ENCODE measurements around the gene MCAM.
A peak's percentile ranks its signal among the peaks of the same experiment; 100 is the strongest.

Gene MCAM

GRCh38 chr11:119307974-119308373 lies 9.0 kb downstream of the MCAM start:
- Histone ChIP-seq H2AFZ (ENCODE audit: low read length) (no peak overlapping the region), H3K79me1 (ENCODE audit: low read depth, low read length) (no peaks in the 10 kb centered on the region), H3K9ac (ENCODE audit: low read depth, low read length, poor library complexity) (peak overlapping the region; percentile 56), H3K4me2 (ENCODE audit: insufficient read depth, low read length, poor library complexity, severe bottlenecking) (no peak overlapping the region), H4K91ac (ENCODE audit: low read depth, low read length, poor library complexity) (no peak overlapping the region), H3K4ac (ENCODE audit: low read length) (no peak overlapping the region), H3K27ac (replicated peaks; ENCODE audit: low read length) (no peak overlapping the region), H3K14ac (ENCODE audit: low read length) (no peak overlapping the region), H2BK5ac (ENCODE audit: low read length) (no peak overlapping the region), H2AK5ac (ENCODE audit: low read depth, low read length) (no peak overlapping the region), H3K4me1 (ENCODE audit: control insufficient read depth in 2 of 2, insufficient read depth in 1 of 2, low read depth in 1 of 2, low read length in 2 of 2) (peaks cover 2 to 8% of the 10 kb centered on the region in 2 donors), H3K27me3 (ENCODE audit: control insufficient read depth in 3 of 3, insufficient read depth in 3 of 3, low read depth in 1 of 3, low read length in 3 of 3) (no peaks in the 10 kb centered on the region), H3K36me3 (replicated peaks in 1 of 2; ENCODE audit: control insufficient read depth in 2 of 2, insufficient read depth in 2 of 2, low read length in 2 of 2) (peaks cover 41 to 60% of the 10 kb centered on the region in 2 donors), H2BK15ac (ENCODE audit: low read length) (no peak overlapping the region), H2BK120ac (ENCODE audit: low read depth, low read length) (no peak overlapping the region), H2BK12ac (ENCODE audit: low read length) (no peak overlapping the region), H4K8ac (ENCODE audit: low read depth, low read length) (no peak overlapping the region), H3K4me3 (ENCODE audit: low read length in 2 of 2) (no peak overlapping the region), H3K9me3 (replicated peaks in 1 of 2; ENCODE audit: control insufficient read depth in 2 of 2, insufficient read depth in 1 of 2, low read depth in 1 of 2, low read length in 2 of 2) (no peaks in the 10 kb centered on the region), H3K23ac (ENCODE audit: low read depth, low read length, poor library complexity) (no peak overlapping the region), H3K18ac (ENCODE audit: low read length) (no peak overlapping the region)
- no peak for DNase-seq (ENCODE audit: low spot score)
- no CpG with 5 or more reads among the region's 5 CpGs for WGBS, 2 donors (ENCODE audit: extremely low coverage in 2 of 2, insufficient read length in 2 of 2, insufficient replicate concordance in 1 of 2)

- DNase-seq (ENCODE audit: low spot score), result no peak
- Histone ChIP-seq H3K4me3 (ENCODE audit: low read length in 2 of 2) (no peak overlapping the region), H3K4me2 (ENCODE audit: insufficient read depth, low read length, poor library complexity, severe bottlenecking) (no peak overlapping the region), H3K18ac (ENCODE audit: low read length) (no peak overlapping the region), H2BK5ac (ENCODE audit: low read length) (no peak overlapping the region), H3K36me3 (replicated peaks in 1 of 2; ENCODE audit: control insufficient read depth in 2 of 2, insufficient read depth in 2 of 2, low read length in 2 of 2) (peaks cover 35 to 67% of the 10 kb centered on the region in 2 donors), H3K27ac (replicated peaks; ENCODE audit: low read length) (peak overlapping the region; percentile 4), H2AK5ac (ENCODE audit: low read depth, low read length) (no peak overlapping the region), H3K4ac (ENCODE audit: low read length) (no peak overlapping the region), H2AFZ (ENCODE audit: low read length) (no peak overlapping the region), H3K27me3 (ENCODE audit: control insufficient read depth in 3 of 3, insufficient read depth in 3 of 3, low read depth in 1 of 3, low read length in 3 of 3) (no peaks in the 10 kb centered on the region), H4K8ac (ENCODE audit: low read depth, low read length) (no peak overlapping the region), H2BK12ac (ENCODE audit: low read length) (no peak overlapping the region), H3K9me3 (replicated peaks in 1 of 2; ENCODE audit: control insufficient read depth in 2 of 2, insufficient read depth in 1 of 2, low read depth in 1 of 2, low read length in 2 of 2) (no peaks in the 10 kb centered on the region), H3K79me1 (ENCODE audit: low read depth, low read length) (no peaks in the 10 kb centered on the region), H2BK120ac (ENCODE audit: low read depth, low read length) (no peak overlapping the region), H4K91ac (ENCODE audit: low read depth, low read length, poor library complexity) (no peak overlapping the region), H3K9ac (ENCODE audit: low read depth, low read length, poor library complexity) (no peak overlapping the region), H2BK15ac (ENCODE audit: low read length) (no peak overlapping the region), H3K23ac (ENCODE audit: low read depth, low read length, poor library complexity) (no peak overlapping the region), H3K4me1 (ENCODE audit: control insufficient read depth in 2 of 2, insufficient read depth in 1 of 2, low read depth in 1 of 2, low read length in 2 of 2) (peaks cover 2 to 8% of the 10 kb centered on the region in 2 donors), H3K14ac (ENCODE audit: low read length) (no peak overlapping the region)
- WGBS, 2 donors (ENCODE audit: extremely low coverage in 2 of 2, insufficient read length in 2 of 2, insufficient replicate concordance in 1 of 2), result no CpG with 5 or more reads among the region's 1 CpG
Measured at GRCh38 chr11:119307219-119307618, 9.7 kb downstream of the MCAM start.

- Histone ChIP-seq H2BK15ac (ENCODE audit: low read length) (no peak overlapping the region), H3K9me3 (replicated peaks in 1 of 2; ENCODE audit: control insufficient read depth in 2 of 2, insufficient read depth in 1 of 2, low read depth in 1 of 2, low read length in 2 of 2) (no peaks in the 10 kb centered on the region), H2AK5ac (ENCODE audit: low read depth, low read length) (no peak overlapping the region), H3K27ac (replicated peaks; ENCODE audit: low read length) (peak overlapping the region; percentile 25), H3K4me3 (ENCODE audit: low read length in 2 of 2) (peak overlapping the region in 1 of 2 donors; percentile 56), H4K91ac (ENCODE audit: low read depth, low read length, poor library complexity) (no peak overlapping the region), H3K27me3 (ENCODE audit: control insufficient read depth in 3 of 3, insufficient read depth in 3 of 3, low read depth in 1 of 3, low read length in 3 of 3) (no peaks in the 10 kb centered on the region), H3K9ac (ENCODE audit: low read depth, low read length, poor library complexity) (no peak overlapping the region), H3K79me1 (ENCODE audit: low read depth, low read length) (no peaks in the 10 kb centered on the region), H2AFZ (ENCODE audit: low read length) (no peak overlapping the region), H3K4me2 (ENCODE audit: insufficient read depth, low read length, poor library complexity, severe bottlenecking) (no peak overlapping the region), H4K8ac (ENCODE audit: low read depth, low read length) (no peak overlapping the region), H2BK12ac (ENCODE audit: low read length) (no peak overlapping the region), H3K4me1 (ENCODE audit: control insufficient read depth in 2 of 2, insufficient read depth in 1 of 2, low read depth in 1 of 2, low read length in 2 of 2) (peaks cover 2 to 8% of the 10 kb centered on the region in 2 donors), H3K18ac (ENCODE audit: low read length) (no peak overlapping the region), H3K4ac (ENCODE audit: low read length) (no peak overlapping the region), H3K23ac (ENCODE audit: low read depth, low read length, poor library complexity) (no peak overlapping the region), H3K36me3 (replicated peaks in 1 of 2; ENCODE audit: control insufficient read depth in 2 of 2, insufficient read depth in 2 of 2, low read length in 2 of 2) (peaks cover 30 to 75% of the 10 kb centered on the region in 2 donors), H2BK5ac (ENCODE audit: low read length) (no peak overlapping the region), H2BK120ac (ENCODE audit: low read depth, low read length) (no peak overlapping the region), H3K14ac (ENCODE audit: low read length) (no peak overlapping the region)
- WGBS, 2 donors (ENCODE audit: extremely low coverage in 2 of 2, insufficient read length in 2 of 2, insufficient replicate concordance in 1 of 2), result no CpG with 5 or more reads among the region's 5 CpGs
- DNase-seq (ENCODE audit: low spot score), result no peak
Measured at GRCh38 chr11:119306373-119306890, 10.5 kb downstream of the MCAM start.

- H3K9me3 ChIP-seq (replicated peaks in 1 of 2; ENCODE audit: control insufficient read depth in 2 of 2, insufficient read depth in 1 of 2, low read depth in 1 of 2, low read length in 2 of 2), result no peaks in the 10 kb centered on the region
- no peak overlapping the region for H4K91ac ChIP-seq (ENCODE audit: low read depth, low read length, poor library complexity)
- H3K4me3 ChIP-seq (ENCODE audit: low read length in 2 of 2), result no peak overlapping the region
- peaks cover 23 to 82% of the 10 kb centered on the region in 2 donors for H3K36me3 ChIP-seq (replicated peaks in 1 of 2; ENCODE audit: control insufficient read depth in 2 of 2, insufficient read depth in 2 of 2, low read length in 2 of 2)
- peaks cover 2 to 8% of the 10 kb centered on the region in 2 donors for H3K4me1 ChIP-seq (ENCODE audit: control insufficient read depth in 2 of 2, insufficient read depth in 1 of 2, low read depth in 1 of 2, low read length in 2 of 2)
- no CpG with 5 or more reads among the region's 7 CpGs for WGBS, 2 donors (ENCODE audit: extremely low coverage in 2 of 2, insufficient read length in 2 of 2, insufficient replicate concordance in 1 of 2)
- no peak overlapping the region for H4K8ac ChIP-seq (ENCODE audit: low read depth, low read length)
- H3K27me3 ChIP-seq (ENCODE audit: control insufficient read depth in 3 of 3, insufficient read depth in 3 of 3, low read depth in 1 of 3, low read length in 3 of 3), result no peaks in the 10 kb centered on the region
- H3K14ac ChIP-seq (ENCODE audit: low read length), result no peak overlapping the region
- H2AK5ac ChIP-seq (ENCODE audit: low read depth, low read length), result no peak overlapping the region
- H3K9ac ChIP-seq (ENCODE audit: low read depth, low read length, poor library complexity), result no peak overlapping the region
- H3K18ac ChIP-seq (ENCODE audit: low read length), result no peak overlapping the region
- no peak overlapping the region for H3K23ac ChIP-seq (ENCODE audit: low read depth, low read length, poor library complexity)
- H3K79me1 ChIP-seq (ENCODE audit: low read depth, low read length), result no peaks in the 10 kb centered on the region
- no peak overlapping the region for H3K4me2 ChIP-seq (ENCODE audit: insufficient read depth, low read length, poor library complexity, severe bottlenecking)
- no peak overlapping the region for H3K27ac ChIP-seq (replicated peaks; ENCODE audit: low read length)
- no peak overlapping the region for H2BK12ac ChIP-seq (ENCODE audit: low read length)
- no peak overlapping the region for H3K4ac ChIP-seq (ENCODE audit: low read length)
- no peak overlapping the region for H2BK15ac ChIP-seq (ENCODE audit: low read length)
- no peak overlapping the region for H2AFZ ChIP-seq (ENCODE audit: low read length)
- H2BK5ac ChIP-seq (ENCODE audit: low read length), result no peak overlapping the region
- no peak overlapping the region for H2BK120ac ChIP-seq (ENCODE audit: low read depth, low read length)
- DNase-seq (ENCODE audit: low spot score), result no peak
Measured at GRCh38 chr11:119305556-119306372, 11.2 kb downstream of the MCAM start.
